ELR (cell line): ENCODE results near the gene SNCG.

Experiments used
- DNase-seq: peaks from one replicate; pipeline ENCODE4 v3.0.0-alpha.2; 2015; ENCODE audit warnings: low read depth

Gene SNCG

GRCh38 chr10:86960863-86961434 lies 2.5 kb downstream of the SNCG start:
- no peak for DNase-seq

- peak; percentile 85 for DNase-seq
Observed at GRCh38 chr10:86961481-86962091, 3.2 kb downstream of the SNCG start.

GRCh38 chr10:86962136-86962980 lies 4.0 kb downstream of the SNCG start:
- no peak for DNase-seq

- no peak for DNase-seq
Observed at GRCh38 chr10:86962981-86963310, 4.5 kb downstream of the SNCG start.

- no peak for DNase-seq
Observed at GRCh38 chr10:86963341-86963919, 5.0 kb downstream of the SNCG start.

- DNase-seq = no peak
Observed at GRCh38 chr10:86964061-86964846, 5.9 kb downstream of the SNCG start.

GRCh38 chr10:86964847-86965190 lies 6.4 kb downstream of the SNCG start:
- no peak for DNase-seq

- no peak for DNase-seq
Observed at GRCh38 chr10:86965986-86966654, 7.7 kb downstream of the SNCG start.

- no peak for DNase-seq
Observed at GRCh38 chr10:86967481-86967941, 9.1 kb downstream of the SNCG start.

- DNase-seq = peak; percentile 47
Observed at GRCh38 chr10:86968271-86968993, 10.0 kb downstream of the SNCG start, which contains the start of gene ADIRF. Gene ADIRF, plus strand, starts transcription at chr10:86968482. Its CDS starts 63 bp downstream, at chr10:86968545.

- no peak for DNase-seq
Observed at GRCh38 chr10:86968994-86969355, 10.6 kb downstream of the SNCG start.

GRCh38 chr10:86969421-86970041 lies 11.1 kb downstream of the SNCG start:
- peak; percentile 90 for DNase-seq

GRCh38 chr10:86970162-86970981 lies 12.0 kb downstream of the SNCG start:
- DNase-seq = peak; percentile 85

- no peak for DNase-seq
Observed at GRCh38 chr10:86970982-86971231, 12.5 kb downstream of the SNCG start.

- DNase-seq = peak; percentile 95
Observed at GRCh38 chr10:86971232-86971991, 13.0 kb downstream of the SNCG start.

GRCh38 chr10:86972613-86973380 lies 14.4 kb downstream of the SNCG start:
- no peak for DNase-seq

- no peak for DNase-seq
Observed at GRCh38 chr10:86974484-86974883, 16.1 kb downstream of the SNCG start.

- no peak for DNase-seq
Observed at GRCh38 chr10:86976362-86977056, 18.1 kb downstream of the SNCG start.
